Breast epithelium (tissue), 4 donors: Measurements from ENCODE around the gene REC114. TPM values are rescaled to one million over a fixed set of nuclear protein-coding genes. Genes with fewer than 3 reads are reported as not detected.

Source experiments
- DNase-seq, 2 donors: peaks; one replicate each; pipeline ENCODE4 v3.0.0-alpha.2; 2019; ENCODE audit warnings: low spot score in 2 of 2
- H3K27ac ChIP-seq, 2 donors: fragments of 200-600 bp; sonication (generic) in 1 of 2; one replicate each; pipeline ENCODE4 v1.5.1; 2016 to 2019; ENCODE audit warnings: mild to moderate bottlenecking in 1 of 2
- H3K27me3 ChIP-seq, 2 donors: fragments of 200-600 bp; sonication (generic) in 1 of 2; one replicate each; pipeline versions ENCODE4 v1.5.1 to v1.6.0; 2017 to 2019; ENCODE audit warnings: control low read depth in 1 of 2, mild to moderate bottlenecking in 1 of 2
- H3K36me3 ChIP-seq: fragments of 200-600 bp; one replicate; pipeline ENCODE4 v1.5.1; 2019
- H3K4me1 ChIP-seq, 2 donors: fragments of 200-600 bp; sonication (generic); one replicate each; pipeline ENCODE4 v1.5.1; 2016 to 2019; ENCODE audit warnings: control low read depth in 1 of 2
- H3K4me3 ChIP-seq, 3 donors: fragments of 200-600 bp; sonication (generic); 1 replicate in 2 of 3; 2 replicates in 1 of 3; pipeline ENCODE4 v1.5.1; 2016 to 2019; ENCODE audit warnings: mild to moderate bottlenecking in 3 of 3, moderate library complexity in 2 of 3
- H3K9me3 ChIP-seq, 2 donors: fragments of 200-600 bp; sonication (generic) in 1 of 2; one replicate each; pipeline ENCODE4 v1.5.1; 2016 to 2019; ENCODE audit warnings: control low read depth in 1 of 2
- CTCF ChIP-seq, 3 donors: fragments of 450-650 bp; IDR thresholded peaks; one replicate each; pipeline ENCODE4 v1.5.1; 2016 to 2017; ENCODE audit warnings: antibody characterized with exemption in 3 of 3, mild to moderate bottlenecking in 3 of 3, moderate library complexity in 3 of 3
- POLR2A ChIP-seq: fragments of 450-650 bp; IDR thresholded peaks from one replicate; pipeline ENCODE4 v1.6.1; 2016; ENCODE audit warnings: antibody characterized with exemption, mild to moderate bottlenecking, moderate library complexity
- POLR2AphosphoS5 ChIP-seq, 3 donors: sonication (generic); formaldehyde crosslinking; IDR thresholded peaks; one replicate each; pipeline ENCODE4 v1.6.1; 2017; ENCODE audit warnings: antibody characterized with exemption in 3 of 3
- intact Hi-C: fragments of 100-400 bp; cut with DNase I; formaldehyde crosslinking; loops from one replicate; pipeline ENCODE4 v1.15.1; 2023; ENCODE audit warnings: low total_unique reads
- total RNA-seq, 3 donors: library from RNA; depleted of rRNA; stranded (reverse); fragments of >200 nt; gene quantifications; one replicate each; pipeline ENCODE4 v1.1.0, GENCODE V29; 2016

REC114 gene
- total RNA-seq, 3 donors from 2014 or later: not detected

DNA sequence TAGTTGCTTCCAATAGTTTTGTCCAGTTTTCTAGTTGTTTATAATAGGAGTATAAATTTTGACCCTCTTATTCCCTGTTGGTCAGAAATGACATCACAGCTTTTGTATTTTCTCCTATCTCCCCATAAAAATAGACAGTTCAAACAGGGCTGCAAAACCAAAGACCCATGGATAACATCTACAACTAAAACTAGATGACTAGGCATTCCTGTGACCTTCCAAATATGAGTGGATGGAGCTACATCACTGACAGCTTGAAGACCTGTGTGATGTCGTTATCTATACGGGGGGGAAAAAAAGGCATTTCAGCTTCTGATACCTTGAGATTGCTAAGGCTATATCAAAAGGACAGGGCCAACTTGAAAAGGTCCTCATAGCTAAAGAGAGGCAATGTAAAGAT, 84.6 kb downstream of the REC114 start:
- Histone ChIP-seq H3K4me3 (no peak overlapping the region), H3K27ac (no peak overlapping the region), H3K27me3 (no peaks in the 10 kb centered on the region), H3K9me3 (no peaks in the 10 kb centered on the region), H3K36me3 (no peaks in the 10 kb centered on the region), H3K4me1 (no peaks in the 10 kb centered on the region)
- TF ChIP-seq POLR2A (no peak), POLR2AphosphoS5 (IDR thresholded peaks at IDR 0.05) (no peak), CTCF (IDR thresholded peaks at IDR 0.05) (no peak)
- DNase-seq: no peak
- intact Hi-C loops: no loop called here

- TF ChIP-seq CTCF (IDR thresholded peaks at IDR 0.05) (no peak), POLR2A (no peak), POLR2AphosphoS5 (IDR thresholded peaks at IDR 0.05) (no peak)
- Histone ChIP-seq H3K4me1 (no peaks in the 10 kb centered on the region), H3K4me3 (no peak overlapping the region), H3K9me3 (no peaks in the 10 kb centered on the region), H3K36me3 (no peaks in the 10 kb centered on the region), H3K27ac (no peak overlapping the region), H3K27me3 (no peaks in the 10 kb centered on the region)
- intact Hi-C loops: no loop called here
- no peak for DNase-seq
Observed at GRCh38 chr15:73530649-73531048, 87.7 kb downstream of the REC114 start.

DNA sequence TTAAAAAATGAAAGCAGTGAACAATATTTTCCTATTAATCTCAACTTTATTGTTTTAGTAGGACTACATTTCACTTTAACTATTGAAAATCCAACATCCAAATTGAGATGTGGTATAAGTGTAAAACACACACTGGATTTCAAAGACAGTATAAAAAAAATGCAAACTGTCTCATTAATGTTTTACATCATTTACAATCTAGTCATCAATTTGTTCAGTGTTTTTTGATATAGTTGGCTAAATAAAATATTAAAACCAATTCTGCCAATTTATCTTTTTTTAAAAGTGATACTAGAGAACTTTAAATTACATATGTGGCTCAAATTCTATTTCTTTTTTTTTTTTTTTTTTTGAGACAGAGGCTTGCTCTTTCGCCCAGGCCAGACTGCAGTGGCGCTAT, 95.2 kb downstream of the REC114 start:
- no peak overlapping the region for H3K4me3 ChIP-seq
- H3K9me3 ChIP-seq: no peaks in the 10 kb centered on the region
- no peaks in the 10 kb centered on the region for H3K4me1 ChIP-seq
- TF ChIP-seq POLR2A (no peak), CTCF (IDR thresholded peaks at IDR 0.05) (no peak), POLR2AphosphoS5 (IDR thresholded peaks at IDR 0.05) (no peak)
- no peak for DNase-seq
- H3K27me3 ChIP-seq: no peaks in the 10 kb centered on the region
- H3K27ac ChIP-seq: no peak overlapping the region
- no peaks in the 10 kb centered on the region for H3K36me3 ChIP-seq
- intact Hi-C loops: no loop called here

DNA sequence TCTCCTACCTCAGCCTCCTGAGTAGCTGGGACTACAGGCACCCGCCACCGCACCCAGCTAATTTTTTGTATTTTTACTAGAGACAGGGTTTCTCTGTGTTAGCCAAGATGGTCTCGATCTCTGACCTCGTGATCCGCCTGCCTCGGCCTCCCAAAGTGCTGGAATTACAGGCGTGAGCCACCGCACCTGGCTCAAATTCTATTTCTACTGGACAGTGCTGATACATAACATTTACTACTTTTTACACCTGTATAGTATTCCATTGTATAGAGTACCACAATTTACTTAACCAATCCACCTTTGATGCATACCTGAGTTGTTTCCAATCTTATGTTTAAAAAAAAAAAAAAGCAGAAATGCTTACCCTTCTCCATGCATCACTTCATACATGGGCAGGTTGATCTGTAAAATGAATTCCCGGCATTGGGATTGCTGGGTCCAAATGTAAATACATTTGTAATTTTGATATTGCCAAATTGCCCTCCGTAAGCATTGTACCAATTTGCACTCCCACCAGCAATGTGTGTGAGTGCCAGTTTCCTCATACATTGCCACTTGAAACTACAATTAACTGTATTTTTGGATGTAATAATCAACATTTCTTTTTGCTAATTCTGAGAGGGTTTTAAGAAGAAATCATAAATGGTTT, 95.7 kb downstream of the REC114 start:
- intact Hi-C loops: no loop called here
- H3K27ac ChIP-seq: no peak overlapping the region
- TF ChIP-seq POLR2A (no peak), POLR2AphosphoS5 (IDR thresholded peaks at IDR 0.05) (no peak), CTCF (IDR thresholded peaks at IDR 0.05) (no peak)
- no peaks in the 10 kb centered on the region for H3K27me3 ChIP-seq
- H3K9me3 ChIP-seq: no peaks in the 10 kb centered on the region
- H3K4me3 ChIP-seq: no peak overlapping the region
- no peak for DNase-seq
- no peaks in the 10 kb centered on the region for H3K4me1 ChIP-seq
- H3K36me3 ChIP-seq: no peaks in the 10 kb centered on the region

GRCh38 chr15:73539212-73540128, 96.5 kb downstream of the REC114 start:
- intact Hi-C loops: no loop called here
- DNase-seq: no peak

More at GRCh38 chr15:73539212-73540128, 96.5 kb downstream of the REC114 start:
- Histone ChIP-seq H3K4me1 (no peaks in the 10 kb centered on the region), H3K4me3 (no peak overlapping the region), H3K36me3 (no peaks in the 10 kb centered on the region), H3K27me3 (no peaks in the 10 kb centered on the region), H3K27ac (no peak overlapping the region), H3K9me3 (no peaks in the 10 kb centered on the region)
- TF ChIP-seq CTCF (IDR thresholded peaks at IDR 0.05) (no peak), POLR2AphosphoS5 (IDR thresholded peaks at IDR 0.05) (no peak), POLR2A (no peak)
